K562 (cell line): ENCODE measurements around the gene NPB. TPM values are rescaled to one million over a fixed set of nuclear protein-coding genes. Genes with fewer than 3 reads are reported as not detected.
"Not testable (repeated sequence)": the region's sequence is repeated elsewhere in the genome, so short reads cannot be mapped to it uniquely, and the experiment has no call there.

Experiments used
- ATAC-seq: fragments of 200-7000 bp; cut with Tn5 transposase; 3 replicates; pipeline ENCODE4 v1.9.1; 2020; ENCODE audit warnings: moderate library complexity
- BruUV-seq: library from RNA; stranded (reverse); fragments of 400-500 nt; replicated peaks from 2 replicates; lab custom pipeline; 2021; lab: Mats Ljungman, UMichigan
- CTCF ChIA-PET: fragments of 300-600 bp; formaldehyde crosslinking; extraction: SDS; loops from one replicate; lab custom pipeline; 2021; ENCODE audit warnings: low intra/inter-chr PET ratio; lab: Yijun Ruan, JAX
- POLR2A ChIA-PET: fragments of 300-600, 350-650 bp; sonication (Branson Sonifier 250); formaldehyde crosslinking; extraction: SDS; loops from one replicate; lab custom pipeline; 2021; ENCODE audit warnings: antibody characterized with exemption, inconsistent platforms; lab: Yijun Ruan, JAX
- DNase-seq, 4 experiments: peaks; one replicate each; pipeline versions ENCODE4 v3.0.0 to v3.0.0-alpha.2; 2011 to 2018; ENCODE audit warnings: low spot score in 3 of 4, mixed read lengths in 3 of 4; ENCODE audit errors: extremely low read depth in 1 of 4
- FAIRE-seq: peaks from 2 replicates; lab custom pipeline; 2011; peaks lifted over from hg19 to GRCh38; lab: Jason Lieb, UNC
- H2AFZ ChIP-seq: 2 replicates; pipeline ENCODE4 v1.6.0; 2011; ENCODE audit warnings: low read depth, low read length, control low read depth, inconsistent platforms
- H3K27ac ChIP-seq: fragments of 200-600 bp; 3 replicates; pipeline ENCODE4 v1.8.0; 2011; ENCODE audit warnings: low read depth, mild to moderate bottlenecking, control low read depth, inconsistent platforms, low read length, moderate library complexity, mixed read lengths; ENCODE audit errors: extremely low read depth
- H3K27me3 ChIP-seq, 2 experiments: fragments of 300-600 bp in 1 of 2; 2 replicates in 1 of 2; 3 replicates in 1 of 2; pipeline versions ENCODE4 v1.6.0 to v1.8.0; 2011; ENCODE audit warnings: inconsistent platforms in 2 of 2, low read length in 2 of 2, mild to moderate bottlenecking in 1 of 2, mixed read lengths in 1 of 2, moderate library complexity in 1 of 2; ENCODE audit not compliant: control insufficient read depth in 2 of 2, insufficient read depth in 2 of 2
- H3K36me3 ChIP-seq: fragments of 300-600 bp; 3 replicates; pipeline ENCODE4 v1.8.0; 2011; ENCODE audit warnings: mild to moderate bottlenecking, low read length, inconsistent platforms; ENCODE audit not compliant: control insufficient read depth, insufficient read depth
- H3K4me1 ChIP-seq, 2 experiments: fragments of 200-600 bp in 1 of 2; replicated peaks in 1 of 2; 2 replicates in 1 of 2; 3 replicates in 1 of 2; pipeline versions ENCODE4 v1.5.1 to v1.8.0; 2011; ENCODE audit warnings: inconsistent platforms in 2 of 2, low read length in 2 of 2, mild to moderate bottlenecking in 1 of 2, mixed read lengths in 1 of 2, moderate library complexity in 1 of 2; ENCODE audit not compliant: control insufficient read depth in 2 of 2, insufficient read depth in 2 of 2
- H3K4me2 ChIP-seq: 2 replicates; pipeline ENCODE4 v1.6.1; 2011; ENCODE audit warnings: low read length, control low read depth, inconsistent platforms, mixed read lengths; ENCODE audit not compliant: insufficient read depth
- H3K4me3 ChIP-seq: fragments of 200-600 bp; sonication (generic), shearing (Covaris generic); 2 replicates; pipeline ENCODE4 v1.5.1; 2016; ENCODE audit warnings: control low read depth, inconsistent platforms
- H3K79me2 ChIP-seq: fragments of 200-600 bp; 3 replicates; pipeline ENCODE4 v1.8.0; 2011; ENCODE audit warnings: low read length, inconsistent platforms; ENCODE audit not compliant: control insufficient read depth, insufficient read depth
- H3K9ac ChIP-seq, 2 experiments: 2 replicates each; pipeline versions ENCODE4 v1.6.0 to v1.6.1; 2011; ENCODE audit warnings: low read depth in 2 of 2, low read length in 2 of 2, control low read depth in 1 of 2, inconsistent platforms in 1 of 2, mild to moderate bottlenecking in 1 of 2, mixed read lengths in 1 of 2; ENCODE audit not compliant: insufficient read depth in 1 of 2
- H3K9me1 ChIP-seq: one replicate; pipeline ENCODE4 v1.6.0; 2011; ENCODE audit warnings: inconsistent platforms, mild to moderate bottlenecking, low read length, moderate library complexity; ENCODE audit not compliant: control insufficient read depth, insufficient read depth
- H3K9me3 ChIP-seq: replicated peaks from 2 replicates; pipeline ENCODE4 v1.5.1; 2011; ENCODE audit warnings: low read depth, low read length, inconsistent platforms; ENCODE audit not compliant: control insufficient read depth, insufficient read depth
- H4K20me1 ChIP-seq: replicated peaks from 2 replicates; pipeline ENCODE4 v1.6.1; 2011; ENCODE audit warnings: low read length, inconsistent platforms, mixed read lengths; ENCODE audit not compliant: control insufficient read depth, insufficient read depth
- GABPA ChIP-seq: fragments of 200-800 bp; sonication (Bioruptor generic); conservative IDR thresholded peaks from 2 replicates; pipeline ENCODE4 v1.6.1; 2016; ENCODE audit warnings: low read depth, missing genetic modification characterization, missing compliant biosample characterization
- NRF1 ChIP-seq, 2 experiments: fragments of 450-650 bp; IDR thresholded peaks in 1 of 2; conservative IDR thresholded peaks in 1 of 2; 2 replicates each; pipeline ENCODE4 v1.6.1; 2014; ENCODE audit warnings: mild to moderate bottlenecking in 2 of 2
- POLR2AphosphoS2 ChIP-seq: IDR thresholded peaks from 2 replicates; pipeline ENCODE4 v1.6.1; 2012; ENCODE audit warnings: low read length, improper control_type of control experiment
- POLR2B ChIP-seq: fragments of 450-650 bp; IDR thresholded peaks from 2 replicates; pipeline ENCODE4 v1.6.1; 2018; ENCODE audit warnings: low read depth; ENCODE audit not compliant: partially characterized antibody
- SUPT5H ChIP-seq: fragments of 450-650 bp; IDR thresholded peaks from 2 replicates; pipeline ENCODE4 v1.6.1; 2016
- WGBS: fragments of 100-300 bp; shearing (Covaris generic); methylation state at CpG from one replicate; pipeline ENCODE4 v1.1.6; 2016; ENCODE audit warnings: low coverage, mixed read lengths; ENCODE audit not compliant: insufficient coverage; ENCODE audit errors: missing lambda C conversion rate; 5-methylcytosine and 5-hydroxymethylcytosine counted together
- in situ Hi-C: fragments of 300-500 bp; cut with MboI; formaldehyde crosslinking; loops from 4 replicates; pipeline ENCODE4 v1.15.0; 2018; ENCODE audit warnings: inconsistent platforms, mixed read lengths
- intact Hi-C: fragments of 100-400 bp; cut with micrococcal nuclease; formaldehyde crosslinking; loops from 2 replicates; pipeline ENCODE4 v1.14.2; 2022
- polyA plus RNA-seq, 8 experiments: library from polyadenylated mRNA; depleted of rRNA in 4 of 8; stranded (reverse) in 5 of 8; unstranded in 3 of 8; fragments of >200 nt; fragmentation: Nextera tagmentation in 2 of 8; fragmentation: Illumina TruSeq in 1 of 8; extraction: Ambion mirVana in 2 of 8; extraction: Trizol in 1 of 8; gene quantifications; 2 replicates each; pipeline versions ENCODE4 v1.2.1 to v1.2.3, GENCODE V29; 2011 to 2014; ENCODE audit warnings: inconsistent platforms in 1 of 8, missing spikeins in 1 of 8
- total RNA-seq, 7 experiments: library from RNA; depleted of rRNA in 6 of 7; stranded (reverse); fragments of >200 nt in 6 of 7; fragmentation: Illumina TruSeq in 2 of 7; extraction: Trizol in 2 of 7; gene quantifications; 2 replicates each; pipeline versions ENCODE4 v1.2.1 to v1.2.3, GENCODE V29; 2011 to 2021; ENCODE audit warnings: low replicate concordance in 1 of 7

NPB gene
- total and polyA plus RNA-seq, 9 of the 15 experiments (the other 6 are each of a cell fraction or from before 2014, with no cell fraction given), result 0.03 to 0.61 (median 0.14) TPM; not detected in 2

DNA sequence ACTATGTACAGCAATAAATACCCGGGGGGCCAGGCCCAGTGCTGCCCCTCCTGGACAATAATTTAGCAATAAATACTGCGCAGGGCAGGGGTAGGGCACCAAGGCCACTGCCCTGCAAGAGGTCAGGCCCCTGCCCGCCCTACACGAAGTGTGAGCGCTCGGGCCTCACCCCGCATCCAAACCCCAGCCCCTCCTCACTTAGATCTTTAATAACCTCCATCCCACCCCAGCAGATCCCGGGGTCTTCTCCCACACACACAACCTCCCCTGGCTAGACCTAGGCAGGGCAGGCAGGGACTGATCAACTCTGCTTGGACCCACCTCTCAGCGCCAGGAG lies 16.3 kb downstream of the NPB start:
- TF ChIP-seq GABPA (tag) (peak; percentile 2; the same call in 1 of the 2 replicates), POLR2AphosphoS2 (peak; percentile 32; the same call in 1 of the 2 replicates), POLR2B (peak; percentile 38), SUPT5H (0 out of 2 replicates have a peak, but pooled peaks have one; percentile 57), NRF1 (conservative IDR thresholded peaks at IDR 0.05 in 1 of 2, IDR thresholded peaks at IDR 0.05 in 1 of 2) (peak in 1 of 2 experiments; percentile 4; a peak in 2 of 4 replicates)
- TF ChIP-seq, all 486 proteins: peak for 5; not testable (repeated sequence) for 481
- CTCF ChIA-PET, H2AFZ ChIP-seq, in situ Hi-C loops, H3K9me1 ChIP-seq, intact Hi-C loops, H3K27me3 ChIP-seq, H3K9me3 ChIP-seq, H3K27ac ChIP-seq, DNase-seq, BruUV-seq: not testable (repeated sequence)
- Histone ChIP-seq H4K20me1 (peaks cover 18% of the 10 kb centered on the region; the same call in 1 of the 2 replicates), H3K9ac (peak overlapping the region in 1 of 2 experiments; percentile 73; a peak in 1 of 4 replicates), H3K79me2 (peaks cover 74% of the 10 kb centered on the region), H3K4me2 (peak overlapping the region; percentile 96), H3K36me3 (peaks cover 75% of the 10 kb centered on the region), H3K4me3 (peak overlapping the region; percentile 91), H3K4me1 (peaks cover 37 to 90% of the 10 kb centered on the region in 2 experiments)
- 21% methylated on average over 8 of the region's 9 CpGs for WGBS
- peak; percentile 5 for ATAC-seq
- POLR2A ChIA-PET, result interaction anchor here (1.0 kb wide), 1 partner anchor 32 kb away, joined by 4 read pairs; no protein-coding TSS in a partner anchor
- peak; percentile 64 for FAIRE-seq
